ENCODE results near the gene CCDC85C. TPM values are rescaled to one million over a fixed set of nuclear protein-coding genes. Genes with fewer than 3 reads are reported as not detected.
A peak's percentile ranks its signal among the peaks of the same experiment; 100 is the strongest.

CCDC85C gene
- total RNA-seq, 2 experiments from 2014 or later, result 11.3 to 12.7 TPM

DNA sequence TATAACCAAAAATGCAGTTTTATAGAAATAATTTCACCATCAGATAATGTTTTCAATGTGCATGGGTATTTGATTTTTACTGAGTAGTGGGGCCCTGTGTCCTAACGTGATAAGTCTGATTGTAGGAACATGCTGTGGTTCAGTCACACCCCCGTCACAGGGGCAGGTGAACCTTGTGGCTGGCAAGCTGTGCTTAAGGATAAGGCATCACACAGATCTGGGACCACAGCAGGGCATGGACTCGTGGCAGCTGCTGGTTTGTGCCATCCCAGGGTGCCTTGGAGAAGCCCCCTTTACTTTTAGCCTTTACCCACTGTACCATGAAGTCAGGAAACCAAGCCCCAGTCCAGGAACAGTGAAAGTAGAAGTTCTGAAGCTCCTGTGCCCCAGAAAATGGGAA, 106.1 kb downstream of the CCDC85C start:
- Mint-ChIP-seq H3K9me3 (no peaks in the 10 kb centered on the region), H3K36me3 (ENCODE audit: low read depth) (peaks cover 28% of the 10 kb centered on the region), H3K27me3 (ENCODE audit: low read depth) (no peaks in the 10 kb centered on the region), H3K27ac (no peak overlapping the region), H3K4me1 (ENCODE audit: low read depth) (no peaks in the 10 kb centered on the region), H3K4me3 (no peak overlapping the region)
- no peak for DNase-seq
- intact Hi-C loops (cut with micrococcal nuclease), result no loop called here
- CTCF ChIA-PET, result no interaction called here

DNA sequence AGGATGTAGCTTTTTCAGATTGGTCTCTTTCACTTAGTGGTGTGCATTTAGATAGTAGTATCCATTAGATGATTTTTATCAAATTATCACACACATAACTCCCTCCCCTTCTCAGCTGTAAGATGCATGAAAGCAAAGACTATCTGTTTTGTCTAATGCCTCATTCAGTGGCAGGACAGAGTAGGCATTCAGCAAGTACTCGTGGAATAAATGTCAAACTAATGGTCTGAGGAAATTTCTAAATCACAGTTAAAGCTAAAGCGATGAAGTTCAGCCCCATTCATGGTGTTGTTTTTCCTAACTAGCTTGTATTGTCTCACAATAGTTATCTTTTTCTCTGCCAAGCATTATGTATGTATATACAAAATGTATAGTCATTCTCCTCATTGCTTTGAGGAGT, 106.7 kb downstream of the CCDC85C start:
- Mint-ChIP-seq H3K27ac (no peak overlapping the region), H3K9me3 (no peaks in the 10 kb centered on the region), H3K36me3 (ENCODE audit: low read depth) (peaks cover 28% of the 10 kb centered on the region), H3K27me3 (ENCODE audit: low read depth) (no peaks in the 10 kb centered on the region), H3K4me1 (ENCODE audit: low read depth) (no peaks in the 10 kb centered on the region), H3K4me3 (no peak overlapping the region)
- no peak for DNase-seq
- CTCF ChIA-PET, result no interaction called here
- intact Hi-C loops (cut with micrococcal nuclease), result no loop called here

DNA sequence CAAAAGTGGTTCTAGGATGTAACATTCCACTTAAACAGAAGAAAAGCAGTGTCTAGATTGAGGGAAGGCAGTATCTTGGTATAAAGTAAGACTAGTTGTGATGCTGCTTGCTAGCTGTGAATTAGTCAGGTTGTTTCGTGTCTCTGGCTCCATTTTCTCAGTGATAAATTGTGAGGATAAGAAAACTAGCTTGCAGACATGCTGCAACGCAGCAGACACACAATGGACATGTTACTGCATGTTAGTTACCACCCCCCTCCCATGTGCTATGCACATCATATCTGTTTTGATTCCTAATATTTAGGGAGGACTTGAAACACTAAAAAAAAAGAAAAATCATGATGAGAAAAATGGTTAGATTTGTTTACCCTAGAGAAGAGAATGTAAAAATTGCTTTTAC, 119.9 kb downstream of the CCDC85C start:
- Mint-ChIP-seq H3K9me3 (no peaks in the 10 kb centered on the region), H3K27ac (peak overlapping the region; percentile 33), H3K36me3 (ENCODE audit: low read depth) (no peaks in the 10 kb centered on the region), H3K4me3 (no peak overlapping the region), H3K27me3 (ENCODE audit: low read depth) (no peaks in the 10 kb centered on the region), H3K4me1 (ENCODE audit: low read depth) (peaks cover 56% of the 10 kb centered on the region)
- intact Hi-C loops (cut with micrococcal nuclease), result loop anchor here (10.0 kb wide), 2 partner anchors 299 to 591 kb away; no protein-coding TSS in a partner anchor
- no peak for DNase-seq
- CTCF ChIA-PET, result no interaction called here

DNA sequence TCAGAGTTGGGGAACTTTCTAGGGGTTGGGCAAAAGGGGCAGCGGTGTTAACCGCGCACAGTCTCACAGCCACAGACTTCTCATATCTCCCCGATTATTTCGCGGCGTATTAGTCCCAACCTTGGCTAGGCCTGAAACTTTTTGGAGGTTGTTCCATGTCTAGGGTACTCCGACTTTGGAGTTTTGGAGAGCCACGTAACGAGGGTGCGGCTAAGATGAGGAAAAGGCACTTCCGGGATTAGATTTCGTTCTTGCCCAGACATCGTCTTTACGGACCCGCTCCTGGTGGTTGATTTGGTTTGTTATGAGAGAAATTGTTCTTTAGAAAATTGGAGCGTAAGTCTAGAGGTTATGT, 122.3 kb downstream of the CCDC85C start:
- Mint-ChIP-seq H3K4me1 (ENCODE audit: low read depth) (peaks cover 59% of the 10 kb centered on the region), H3K4me3 (peak overlapping the region; percentile 90), H3K36me3 (ENCODE audit: low read depth) (no peaks in the 10 kb centered on the region), H3K27me3 (ENCODE audit: low read depth) (no peaks in the 10 kb centered on the region), H3K27ac (peak overlapping the region; percentile 91), H3K9me3 (no peaks in the 10 kb centered on the region)
- peak; percentile 27 for DNase-seq
- intact Hi-C loops (cut with micrococcal nuclease), result loop anchor here (1.0 to 10.0 kb wide), 6 partner anchors 123 to 757 kb away; partner anchors contain the start of genes BCL11B, CCDC85C and CYP46A1
- CTCF ChIA-PET, result no interaction called here

DNA sequence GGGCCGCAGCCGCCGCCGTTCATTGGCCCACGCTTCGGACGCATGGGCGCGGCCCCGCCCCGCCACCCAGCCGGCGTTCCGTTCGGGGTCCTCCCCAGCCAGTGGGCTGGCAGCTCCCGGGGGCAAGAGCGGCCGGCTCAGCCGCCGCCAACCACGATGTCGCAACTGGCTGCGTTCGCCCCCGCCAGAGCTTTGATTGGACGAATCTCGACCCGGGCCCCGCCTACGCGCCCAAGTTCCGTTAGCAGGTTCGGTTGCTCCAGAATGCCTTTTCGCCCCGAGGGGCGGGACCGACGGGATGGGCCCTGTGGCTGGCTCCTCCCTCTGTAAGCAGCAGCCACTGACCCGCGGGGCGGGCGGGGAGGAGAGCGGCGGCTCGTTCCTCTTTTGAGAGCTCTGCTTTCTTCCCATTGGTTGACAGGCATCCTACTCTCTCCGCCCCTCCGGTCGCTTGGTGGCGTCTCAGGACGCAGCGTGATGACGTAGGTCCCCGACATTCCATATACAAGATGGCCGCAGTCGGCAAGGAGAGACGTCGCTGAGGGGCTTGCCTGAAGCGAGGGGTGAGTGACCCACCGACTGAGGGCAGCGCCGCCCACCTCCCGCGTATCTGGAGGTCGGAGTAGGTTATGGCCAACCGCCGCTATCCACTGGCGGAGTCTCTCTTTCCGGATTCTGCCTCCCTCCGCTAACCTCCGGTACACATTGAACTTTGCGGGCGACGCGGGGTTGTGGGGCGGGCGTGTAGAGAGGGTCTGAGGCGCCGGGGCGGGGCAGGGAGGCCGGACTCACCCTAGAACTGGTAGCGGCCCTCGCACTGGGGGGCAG, 122.9 kb downstream of the CCDC85C start, which contains the start of gene CCNK:
Gene CCNK, plus strand, starts transcription at position 493 of the 828 bp plus-strand sequence. CDS start 11,269 bp downstream, outside the sequence.
- Mint-ChIP-seq H3K4me3 (peak within 1 kb of the TSS; percentile 90), H3K4me1 (ENCODE audit: low read depth) (peaks cover 53% of the 10 kb centered on the region), H3K27ac (peak within 1 kb of the TSS; percentile 91), H3K9me3 (no peaks in the 10 kb centered on the region), H3K27me3 (ENCODE audit: low read depth) (no peaks in the 10 kb centered on the region), H3K36me3 (ENCODE audit: low read depth) (no peaks in the 10 kb centered on the region)
- intact Hi-C loops (cut with micrococcal nuclease), result loop anchor here (1.0 to 10.0 kb wide), 6 partner anchors 123 to 757 kb away; partner anchors contain the start of genes BCL11B, CCDC85C and CYP46A1
- CTCF ChIA-PET, result interaction anchor here (1.2 kb wide), 1 partner anchor 9 kb away, joined by 3 read pairs; no protein-coding TSS in a partner anchor
- DNase-seq, result peak; percentile 100

DNA sequence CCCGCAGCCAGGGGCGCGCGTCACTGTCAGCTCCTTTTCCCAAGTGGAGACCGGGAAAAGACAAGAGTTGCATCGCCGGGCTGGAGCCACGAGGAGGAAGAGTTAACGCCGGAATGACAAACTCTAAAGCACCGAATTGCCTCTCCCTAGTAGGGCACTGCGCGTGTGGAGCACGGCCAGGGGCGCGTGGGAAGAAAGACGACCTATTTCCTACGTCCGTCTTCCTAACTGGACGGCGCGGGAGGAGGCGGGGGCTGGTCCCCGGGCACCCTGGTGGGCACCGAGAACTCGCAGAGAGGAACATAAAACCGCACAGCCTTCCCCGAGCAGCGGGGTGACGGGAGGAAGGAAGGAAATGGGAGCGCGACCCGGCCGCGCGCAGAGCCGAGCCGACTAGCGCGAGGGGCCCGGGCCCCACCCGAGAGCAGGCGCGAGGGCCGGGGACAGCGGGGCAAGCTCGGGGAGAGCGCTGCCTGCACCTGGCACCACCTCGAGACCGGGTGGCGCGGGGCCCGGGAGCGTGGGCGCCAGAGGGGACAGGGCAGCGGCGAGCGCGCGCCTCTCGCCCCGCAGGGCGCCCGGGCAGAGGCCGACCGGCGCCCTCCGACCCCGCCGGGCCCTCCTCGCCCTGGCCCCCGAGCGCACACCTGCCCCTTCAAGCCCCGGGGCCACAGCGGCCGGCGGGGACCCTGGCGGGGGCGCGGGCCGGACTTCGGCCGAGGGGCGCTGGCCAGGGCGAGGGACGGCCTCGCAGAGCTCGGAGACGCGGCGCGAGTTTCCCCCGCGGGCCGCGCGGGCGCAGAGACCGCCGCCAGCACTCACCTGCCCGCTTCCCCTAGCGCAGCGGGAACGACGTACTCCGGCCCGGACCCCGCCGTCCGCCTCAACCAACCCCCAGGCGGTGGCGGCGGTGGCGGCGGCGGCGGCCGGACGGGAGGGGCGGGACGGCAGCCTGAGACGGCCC, 123.8 kb downstream of the CCDC85C start, which contains the start of gene SETD3:
Gene SETD3, minus strand, starts transcription at position 954 of the 964 bp plus-strand sequence. CDS start 15,054 bp downstream, outside the sequence.
- Mint-ChIP-seq H3K27me3 (ENCODE audit: low read depth) (no peaks in the 10 kb centered on the region), H3K9me3 (no peaks in the 10 kb centered on the region), H3K4me1 (ENCODE audit: low read depth) (peaks cover 51% of the 10 kb centered on the region), H3K4me3 (peak within 1 kb of the TSS; percentile 90), H3K36me3 (ENCODE audit: low read depth) (no peaks in the 10 kb centered on the region), H3K27ac (peak within 1 kb of the TSS; percentile 91)
- intact Hi-C loops (cut with micrococcal nuclease), result loop anchor here (10.0 kb wide), 2 partner anchors 295 to 595 kb away; no protein-coding TSS in a partner anchor
- peak; percentile 33 for DNase-seq
- CTCF ChIA-PET, result interaction anchor here (1.2 kb wide), 1 partner anchor 10 kb away, joined by 3 read pairs; no protein-coding TSS in a partner anchor

DNA sequence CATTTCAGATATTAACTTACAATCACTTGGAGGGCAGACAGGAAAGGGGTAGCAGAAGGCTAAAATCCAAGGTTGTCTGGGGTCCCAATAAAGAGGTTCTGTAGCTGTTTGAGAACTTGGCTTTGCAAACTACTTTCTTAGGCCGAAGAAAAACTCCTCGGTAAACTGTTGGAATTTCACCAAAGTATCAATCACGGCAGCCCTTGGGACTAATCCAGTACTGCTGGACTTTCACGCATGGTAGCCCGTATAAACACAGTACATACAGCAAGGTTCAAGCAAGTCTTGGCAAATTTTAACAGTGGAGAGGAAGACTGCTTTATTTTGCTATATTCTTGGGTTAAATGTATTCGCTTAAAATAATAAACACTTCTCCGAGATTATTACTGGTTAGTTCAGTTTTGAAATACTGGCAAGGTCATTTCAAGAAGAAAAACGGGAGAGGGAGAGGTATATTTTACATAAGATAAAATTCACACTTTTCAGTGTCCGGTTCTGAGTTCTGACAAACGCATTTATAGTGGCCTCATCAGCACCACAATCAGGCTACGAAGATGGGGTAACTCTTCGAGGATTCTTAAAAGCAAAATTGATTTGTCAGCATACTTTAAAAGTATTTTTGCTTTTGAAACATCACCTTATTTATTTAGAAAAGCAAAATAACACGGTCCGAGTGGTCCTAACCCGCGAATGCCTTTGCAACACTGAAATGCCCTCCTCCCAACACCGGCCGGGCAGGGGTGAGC, 124.7 kb downstream of the CCDC85C start:
- Mint-ChIP-seq H3K4me3 (peak overlapping the region; percentile 90), H3K27me3 (ENCODE audit: low read depth) (no peaks in the 10 kb centered on the region), H3K27ac (no peak overlapping the region), H3K4me1 (ENCODE audit: low read depth) (peaks cover 48% of the 10 kb centered on the region), H3K9me3 (no peaks in the 10 kb centered on the region), H3K36me3 (ENCODE audit: low read depth) (no peaks in the 10 kb centered on the region)
- DNase-seq, result no peak
- intact Hi-C loops (cut with micrococcal nuclease), result no loop called here
- CTCF ChIA-PET, result no interaction called here

DNA sequence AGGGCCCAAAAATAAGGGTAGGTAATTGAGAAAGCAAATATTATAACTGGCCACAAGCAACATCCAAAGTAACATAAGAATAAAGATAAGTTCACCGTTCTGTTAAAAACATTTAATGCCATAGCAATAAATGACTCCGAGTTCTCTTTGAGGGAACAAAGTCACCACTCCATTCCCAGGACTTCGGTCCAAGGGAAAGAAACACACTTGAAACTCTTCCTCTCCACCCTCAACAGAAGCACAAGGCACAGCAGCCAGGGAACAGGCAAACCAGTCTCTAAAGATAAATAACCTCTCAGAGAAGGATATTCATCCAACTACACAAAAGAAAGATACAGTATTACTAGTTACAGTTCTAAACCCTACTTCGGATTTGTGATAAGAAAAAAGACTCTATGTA, 125.9 kb downstream of the CCDC85C start:
- Mint-ChIP-seq H3K4me1 (ENCODE audit: low read depth) (peaks cover 39% of the 10 kb centered on the region), H3K27me3 (ENCODE audit: low read depth) (no peaks in the 10 kb centered on the region), H3K9me3 (no peaks in the 10 kb centered on the region), H3K27ac (no peak overlapping the region), H3K4me3 (peak overlapping the region; percentile 7), H3K36me3 (ENCODE audit: low read depth) (no peaks in the 10 kb centered on the region)
- intact Hi-C loops (cut with micrococcal nuclease), result no loop called here
- DNase-seq, result no peak
- CTCF ChIA-PET, result interaction anchor here (0.5 kb wide), 1 partner anchor 152 kb away, joined by 3 read pairs; no protein-coding TSS in a partner anchor

DNA sequence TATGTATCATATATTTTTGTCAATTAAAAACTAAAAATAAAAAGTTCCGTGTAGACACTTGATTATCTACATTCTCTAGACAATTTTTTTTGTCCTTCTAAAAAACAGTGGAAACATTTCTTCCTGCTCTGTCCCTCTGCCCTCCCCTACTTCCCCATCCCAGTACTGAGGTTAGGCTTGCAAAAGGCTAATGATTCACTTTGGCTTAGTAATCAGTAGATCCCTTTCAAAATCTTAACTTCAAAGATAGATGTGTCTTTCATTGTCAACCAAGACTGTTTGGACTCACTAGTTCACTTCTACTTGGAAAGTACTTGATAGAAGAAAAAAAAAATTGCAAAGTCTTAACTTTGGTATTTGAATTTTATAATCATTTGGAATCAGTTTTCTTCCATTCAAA, 127.1 kb downstream of the CCDC85C start:
- Mint-ChIP-seq H3K9me3 (no peaks in the 10 kb centered on the region), H3K36me3 (ENCODE audit: low read depth) (no peaks in the 10 kb centered on the region), H3K4me3 (no peak overlapping the region), H3K4me1 (ENCODE audit: low read depth) (peaks cover 32% of the 10 kb centered on the region), H3K27me3 (ENCODE audit: low read depth) (no peaks in the 10 kb centered on the region), H3K27ac (no peak overlapping the region)
- intact Hi-C loops (cut with micrococcal nuclease), result no loop called here
- CTCF ChIA-PET, result no interaction called here
- no peak for DNase-seq

DNA sequence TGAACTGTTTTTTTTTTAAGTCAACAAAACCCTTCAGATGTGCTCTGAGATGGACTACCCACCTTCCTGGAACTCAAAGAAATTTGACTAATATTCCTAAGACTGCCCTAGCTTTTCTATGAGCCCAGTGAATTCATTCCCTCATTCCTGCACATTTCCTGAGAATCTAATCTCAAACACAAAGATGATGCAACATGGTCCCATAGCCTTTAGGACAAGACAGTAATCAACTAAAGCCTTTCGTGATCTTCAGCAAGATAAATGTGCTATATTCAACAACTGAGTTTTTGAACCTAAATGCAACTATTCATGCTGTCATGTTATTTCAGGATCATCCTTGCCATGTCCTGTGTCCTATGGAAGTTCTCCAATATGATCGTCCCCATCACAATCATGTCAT, 128.3 kb downstream of the CCDC85C start:
- intact Hi-C loops (cut with micrococcal nuclease), result no loop called here
- no peak overlapping the region for H3K4me3 Mint-ChIP-seq
- CTCF ChIA-PET, result no interaction called here
- H3K9me3 Mint-ChIP-seq, result no peaks in the 10 kb centered on the region
- peaks cover 35% of the 10 kb centered on the region for H3K4me1 Mint-ChIP-seq (ENCODE audit: low read depth)
- no peaks in the 10 kb centered on the region for H3K27me3 Mint-ChIP-seq (ENCODE audit: low read depth)
- no peak for DNase-seq
- H3K36me3 Mint-ChIP-seq (ENCODE audit: low read depth), result no peaks in the 10 kb centered on the region
- H3K27ac Mint-ChIP-seq, result no peak overlapping the region

DNA sequence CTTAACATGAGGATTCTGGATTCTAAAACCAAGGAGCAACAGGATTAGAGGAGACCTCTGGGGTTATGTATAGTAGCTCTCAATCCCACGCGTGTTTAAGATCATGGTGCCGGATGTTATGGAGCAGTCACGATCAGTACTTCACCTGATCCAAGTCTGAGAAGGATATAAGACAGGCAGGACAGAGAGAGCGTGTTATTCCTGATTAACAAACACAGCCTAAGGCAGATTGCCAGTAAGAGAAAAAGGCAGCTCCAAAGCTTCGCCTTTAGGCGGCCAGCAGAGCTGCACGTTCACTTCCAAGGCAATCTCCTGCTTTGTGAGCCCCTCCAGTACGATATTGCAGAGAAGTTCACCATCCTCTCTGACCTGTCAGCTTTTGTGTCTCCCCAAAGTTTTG, 128.8 kb downstream of the CCDC85C start:
- H3K36me3 Mint-ChIP-seq (ENCODE audit: low read depth), result no peaks in the 10 kb centered on the region
- CTCF ChIA-PET, result no interaction called here

More for the DNA sequence above, 128.8 kb downstream of the CCDC85C start:
- H3K4me3 Mint-ChIP-seq, result no peak overlapping the region
- intact Hi-C loops (cut with micrococcal nuclease), result no loop called here
- no peak for DNase-seq
- H3K4me1 Mint-ChIP-seq (ENCODE audit: low read depth), result peaks cover 40% of the 10 kb centered on the region
- H3K27me3 Mint-ChIP-seq (ENCODE audit: low read depth), result no peaks in the 10 kb centered on the region
- H3K27ac Mint-ChIP-seq, result no peak overlapping the region
- H3K9me3 Mint-ChIP-seq, result no peaks in the 10 kb centered on the region

All from activated naive CD4-positive, alpha-beta T cell treated with anti-CD3 and anti-CD28 coated beads for 36 hours (primary cell).